Tibial nerve (tissue), 4 donors: ENCODE results near the gene PKNOX1. TPM values are rescaled to one million over a fixed set of nuclear protein-coding genes. Genes with fewer than 3 reads are reported as not detected.
"Not testable (repeated sequence)": the region's sequence is repeated elsewhere in the genome, so short reads cannot be mapped to it uniquely, and the experiment has no call there.

Experiments used
- DNase-seq, 2 donors: peaks; one replicate each; pipeline ENCODE4 v3.0.0-alpha.2; 2019; ENCODE audit warnings: low spot score in 2 of 2
- H3K27ac ChIP-seq, 4 donors: fragments of 200-600 bp; sonication (generic) in 3 of 4; one replicate each; pipeline ENCODE4 v1.5.1; 2017 to 2019; ENCODE audit warnings: mild to moderate bottlenecking in 1 of 4
- H3K27me3 ChIP-seq, 2 donors: fragments of 200-600 bp; sonication (generic) in 1 of 2; one replicate each; pipeline versions ENCODE4 v1.5.1 to v1.6.0; 2017 to 2019
- H3K36me3 ChIP-seq, 3 donors: fragments of 200-600 bp; sonication (generic); one replicate each; pipeline ENCODE4 v1.5.1; 2018 to 2019
- H3K4me1 ChIP-seq, 4 donors: fragments of 200-600 bp; sonication (generic) in 3 of 4; one replicate each; pipeline ENCODE4 v1.5.1; 2017 to 2019
- H3K4me3 ChIP-seq, 4 donors: fragments of 200-600 bp; sonication (generic) in 3 of 4; one replicate each; pipeline ENCODE4 v1.5.1; 2017 to 2019; ENCODE audit warnings: mild to moderate bottlenecking in 1 of 4, moderate library complexity in 1 of 4
- H3K9me3 ChIP-seq, 4 donors: fragments of 200-600 bp; sonication (generic) in 3 of 4; one replicate each; pipeline ENCODE4 v1.5.1; 2017 to 2019
- CTCF ChIP-seq, 5 experiments: fragments of 200-600 bp in 3 of 5; fragments of 450-650 bp in 2 of 5; sonication (generic) in 3 of 5; IDR thresholded peaks; one replicate each; pipeline ENCODE4 v1.5.1; 2016 to 2019; ENCODE audit warnings: antibody characterized with exemption in 5 of 5, mild to moderate bottlenecking in 3 of 5, moderate library complexity in 2 of 5
- EP300 ChIP-seq, 2 donors: sonication (generic); formaldehyde crosslinking; IDR thresholded peaks; one replicate each; pipeline ENCODE4 v1.6.1; 2017; ENCODE audit warnings: antibody characterized with exemption in 2 of 2, mild to moderate bottlenecking in 1 of 2
- POLR2A ChIP-seq, 2 donors: fragments of 450-650 bp; IDR thresholded peaks; one replicate each; pipeline ENCODE4 v1.6.1; 2017; ENCODE audit warnings: antibody characterized with exemption in 2 of 2, mild to moderate bottlenecking in 2 of 2, moderate library complexity in 2 of 2
- WGBS, 2 donors: methylation state at CpG; one replicate each; pipeline ENCODE4 v1.1.5; 2018; 5-methylcytosine and 5-hydroxymethylcytosine counted together
- total RNA-seq, 4 donors: library from RNA; depleted of rRNA; stranded (reverse); fragments of >200 nt; gene quantifications; one replicate each; pipeline ENCODE4 v1.1.0, GENCODE V29; 2016

Gene PKNOX1
- total RNA-seq, 4 donors from 2014 or later, result 9.0 to 23.7 (median 12.3) TPM

- no peak for TF ChIP-seq CTCF (IDR thresholded peaks at IDR 0.05)
- TF ChIP-seq POLR2A (IDR thresholded peaks at IDR 0.05), result no peak
- TF ChIP-seq EP300 (IDR thresholded peaks at IDR 0.05), result no peak
- H3K9me3 ChIP-seq, result no peaks in the 10 kb centered on the region
Measured at GRCh38 chr21:42983103-42983502, 8.7 kb downstream of the PKNOX1 start.

GRCh38 chr21:42983869-42984268 is 9.5 kb downstream of the PKNOX1 start:
- peaks cover 0 to 13% (median 0%) of the 10 kb centered on the region in 4 donors for H3K4me1 ChIP-seq
- no peaks in the 10 kb centered on the region for H3K27me3 ChIP-seq
- DNase-seq, result no peak
- H3K4me3 ChIP-seq, result no peak overlapping the region
- no peaks in the 10 kb centered on the region for H3K36me3 ChIP-seq
- no peaks in the 10 kb centered on the region for H3K9me3 ChIP-seq
- no peak overlapping the region for H3K27ac ChIP-seq
- WGBS, 2 donors, result 84 to 91% methylated on average over 5 of the region's 5 CpGs
- no peak for TF ChIP-seq CTCF (IDR thresholded peaks at IDR 0.05)
- TF ChIP-seq EP300 (IDR thresholded peaks at IDR 0.05), result no peak
- no peak for TF ChIP-seq POLR2A (IDR thresholded peaks at IDR 0.05)

More at GRCh38 chr21:42983103-42983502, 8.7 kb downstream of the PKNOX1 start:
- Histone ChIP-seq H3K4me1 (peaks cover 0 to 13% (median 0%) of the 10 kb centered on the region in 4 donors), H3K27me3 (no peaks in the 10 kb centered on the region), H3K27ac (no peak overlapping the region), H3K36me3 (no peaks in the 10 kb centered on the region), H3K4me3 (no peak overlapping the region)
- WGBS, 2 donors, result 74 to 83% methylated on average over 2 of the region's 2 CpGs
- no peak for DNase-seq

GRCh38 chr21:42986125-42986783 is 11.9 kb downstream of the PKNOX1 start:
- H3K4me3 ChIP-seq, result no peak overlapping the region
- no peaks in the 10 kb centered on the region for H3K36me3 ChIP-seq
- H3K27ac ChIP-seq, result no peak overlapping the region
- TF ChIP-seq EP300 (IDR thresholded peaks at IDR 0.05) (no peak), CTCF (IDR thresholded peaks at IDR 0.05) (no peak), POLR2A (IDR thresholded peaks at IDR 0.05) (no peak)
- no peaks in the 10 kb centered on the region for H3K27me3 ChIP-seq
- H3K9me3 ChIP-seq, result no peaks in the 10 kb centered on the region
- peaks cover 0 to 10% (median 0%) of the 10 kb centered on the region in 4 donors for H3K4me1 ChIP-seq
- no peak for DNase-seq
- 79 to 88% methylated on average over 7 of the region's 7 CpGs for WGBS, 2 donors

- no peak for TF ChIP-seq POLR2A (IDR thresholded peaks at IDR 0.05)
- TF ChIP-seq EP300 (IDR thresholded peaks at IDR 0.05), result no peak
- no peak for TF ChIP-seq CTCF (IDR thresholded peaks at IDR 0.05)
- no peak overlapping the region for H3K27ac ChIP-seq
- no peak overlapping the region for H3K4me3 ChIP-seq
- H3K4me1 ChIP-seq, result peaks cover 0 to 13% (median 0%) of the 10 kb centered on the region in 4 donors
- no peaks in the 10 kb centered on the region for H3K27me3 ChIP-seq
- DNase-seq, result no peak
- no peaks in the 10 kb centered on the region for H3K9me3 ChIP-seq
- 77 to 87% methylated on average over 12 of the region's 12 CpGs for WGBS, 2 donors
- H3K36me3 ChIP-seq, result no peaks in the 10 kb centered on the region
Measured at GRCh38 chr21:42988236-42988965, 14.0 kb downstream of the PKNOX1 start.

- WGBS, 2 donors, result 71 to 74% methylated on average over 9 of the region's 9 CpGs
- H3K27me3 ChIP-seq, H3K36me3 ChIP-seq, H3K9me3 ChIP-seq, DNase-seq, H3K27ac ChIP-seq, H3K4me3 ChIP-seq: not testable (repeated sequence)
- H3K4me1 ChIP-seq, result peaks cover 0 to 11% (median 0%) of the 10 kb centered on the region in 4 donors
Measured at GRCh38 chr21:42989370-42989769, 15.0 kb downstream of the PKNOX1 start.
